Activated CD4-positive, alpha-beta T cell treated with anti-CD3 and anti-CD28 coated beads, Interleukin-2, Interleukin-6, amounts not matched to agents 100 ng/mL and 50 ng/mL, durations not matched to agents 16 hours and 8 hours (primary cell): Measurements from ENCODE around the gene DPM3.
"Not testable (repeated sequence)": the region's sequence is repeated elsewhere in the genome, so short reads cannot be mapped to it uniquely, and the experiment has no call there.

Experiments used
- DNase-seq: peaks from one replicate; pipeline ENCODE4 v3.0.0-alpha.2; 2020

Gene DPM3

DNA sequence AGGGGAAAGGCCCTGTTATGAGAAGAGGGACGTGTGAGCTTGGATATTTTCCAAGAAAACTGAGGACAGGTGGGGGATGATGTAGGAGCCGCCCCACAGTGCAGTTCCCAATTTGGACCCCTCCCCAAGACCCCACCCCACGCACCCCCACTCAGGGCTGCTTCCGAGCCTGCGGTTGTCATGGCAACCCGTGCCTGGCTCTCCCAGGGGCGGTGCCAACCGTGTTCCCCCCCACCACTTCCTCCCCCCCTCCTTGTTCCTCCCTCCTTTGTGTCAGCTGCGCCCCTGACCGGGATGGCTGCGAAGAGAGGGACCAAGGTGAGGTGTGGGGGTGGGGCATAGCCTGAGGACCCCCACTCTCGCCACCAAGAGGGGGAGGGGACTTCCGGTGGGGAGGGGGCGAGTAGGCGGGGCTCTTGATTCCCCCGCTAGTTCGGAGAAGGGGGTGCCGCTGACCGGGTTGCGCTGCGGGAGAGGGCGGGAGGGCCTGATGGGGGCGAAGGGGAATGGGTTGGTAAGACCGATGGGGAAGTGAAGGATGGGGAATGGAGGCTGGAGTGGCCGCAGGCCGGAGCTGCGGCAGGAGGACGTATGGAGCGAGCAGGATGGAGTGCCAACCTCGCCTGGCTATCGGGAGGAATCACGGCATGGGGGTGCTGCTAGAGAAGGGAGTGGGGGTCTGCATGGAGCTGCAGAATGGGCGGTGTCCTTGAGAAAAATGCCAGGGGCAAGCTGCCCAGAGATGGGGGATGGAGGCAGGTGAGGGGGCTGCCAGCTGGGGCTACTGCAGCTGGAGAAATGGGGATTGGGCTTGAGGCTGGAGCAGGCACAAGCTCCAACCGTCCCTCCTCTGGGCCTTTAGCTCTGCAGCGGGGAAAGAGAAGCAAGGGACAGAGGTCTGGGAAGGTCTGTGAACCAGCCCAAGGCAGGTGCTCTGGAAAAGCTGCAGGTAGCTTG, 34.3 kb upstream of the DPM3 start:
- DNase-seq, result peak; percentile 68

DNA sequence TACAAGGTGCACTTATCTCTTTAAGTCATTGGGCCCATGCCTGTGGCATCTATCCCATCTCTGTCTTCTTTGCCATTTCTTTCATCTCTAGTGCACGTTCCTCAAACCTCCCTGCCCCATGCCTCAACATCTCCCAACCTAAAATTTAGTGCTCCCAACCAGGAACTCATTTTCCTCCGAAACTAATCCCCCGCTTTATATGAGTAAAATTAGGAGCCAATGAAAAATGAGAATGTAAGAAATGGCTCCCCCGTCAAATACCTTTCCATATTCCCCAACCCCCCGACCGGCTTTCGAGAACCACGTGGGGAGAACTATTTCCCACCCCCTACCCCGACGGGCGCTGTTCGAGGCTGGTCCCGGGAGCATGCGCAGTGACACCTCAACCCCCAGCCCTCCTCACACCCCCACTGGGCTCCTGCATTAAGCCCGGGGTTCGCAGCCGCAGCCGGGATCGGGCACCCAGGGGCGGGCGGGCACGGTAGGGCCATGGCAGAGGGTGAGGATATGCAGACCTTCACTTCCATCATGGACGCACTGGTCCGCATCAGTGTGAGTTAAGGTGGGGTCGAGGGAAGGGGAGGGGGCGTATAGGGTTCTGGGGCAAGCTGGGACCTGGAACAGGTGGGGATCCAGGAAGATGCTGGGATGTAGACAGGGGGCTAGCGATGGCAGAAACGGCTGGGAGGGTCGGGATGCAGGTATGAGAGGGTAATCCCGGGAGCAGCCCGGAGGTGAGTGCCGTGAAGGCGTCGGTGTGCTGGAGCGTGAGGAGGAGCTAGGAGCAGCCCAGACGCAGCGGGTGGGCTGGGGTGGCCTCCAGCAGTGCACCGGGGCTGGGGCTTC, 33.4 kb upstream of the DPM3 start, which contains the start of gene TRIM46:
TSS of gene TRIM46 (plus strand) at position 372 of the 846 bp plus-strand sequence. CDS start at position 490, 118 bp downstream.
- DNase-seq, result peak; percentile 85

DNA sequence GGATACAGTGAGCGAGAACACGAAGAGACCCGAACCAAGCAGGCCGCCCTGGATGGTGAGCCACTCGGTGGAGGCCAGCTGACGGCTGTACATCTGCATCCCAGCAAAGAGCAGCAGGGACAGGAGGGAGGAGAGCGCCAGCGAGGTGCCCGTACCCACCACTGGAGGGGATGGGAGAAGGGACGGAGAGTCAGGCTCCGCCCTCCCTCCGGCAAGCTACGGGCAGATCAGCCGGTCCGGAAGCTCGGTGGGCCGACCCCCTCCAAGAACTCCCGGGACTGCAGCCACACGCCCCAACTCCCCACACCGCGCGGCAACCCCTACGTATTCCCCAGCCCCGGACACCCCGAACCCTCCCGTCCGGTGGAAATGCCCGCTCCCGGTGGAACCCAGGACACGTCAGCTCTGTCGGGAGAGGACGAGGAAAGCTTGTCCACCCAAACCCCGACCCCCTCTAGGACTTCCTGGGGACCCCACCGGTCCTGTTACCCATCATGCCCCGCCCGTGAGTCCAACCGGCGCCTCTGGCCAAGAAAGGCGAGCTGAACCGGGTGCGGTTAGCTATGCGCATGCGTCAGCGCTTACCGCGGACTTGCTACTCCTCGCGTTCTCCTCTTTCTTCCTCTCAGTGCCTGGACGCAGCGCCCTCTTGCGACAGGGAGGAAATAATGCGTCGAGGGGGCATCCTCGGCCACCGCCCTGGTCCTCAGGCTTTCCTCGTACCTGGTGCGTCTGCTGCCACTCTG, 32.6 kb upstream of the DPM3 start, which contains the start of gene KRTCAP2:
TSS of gene KRTCAP2 (minus strand) at position 573 of the 746 bp plus-strand sequence. CDS start at position 493, 80 bp downstream.
- peak; percentile 97 for DNase-seq

DNA sequence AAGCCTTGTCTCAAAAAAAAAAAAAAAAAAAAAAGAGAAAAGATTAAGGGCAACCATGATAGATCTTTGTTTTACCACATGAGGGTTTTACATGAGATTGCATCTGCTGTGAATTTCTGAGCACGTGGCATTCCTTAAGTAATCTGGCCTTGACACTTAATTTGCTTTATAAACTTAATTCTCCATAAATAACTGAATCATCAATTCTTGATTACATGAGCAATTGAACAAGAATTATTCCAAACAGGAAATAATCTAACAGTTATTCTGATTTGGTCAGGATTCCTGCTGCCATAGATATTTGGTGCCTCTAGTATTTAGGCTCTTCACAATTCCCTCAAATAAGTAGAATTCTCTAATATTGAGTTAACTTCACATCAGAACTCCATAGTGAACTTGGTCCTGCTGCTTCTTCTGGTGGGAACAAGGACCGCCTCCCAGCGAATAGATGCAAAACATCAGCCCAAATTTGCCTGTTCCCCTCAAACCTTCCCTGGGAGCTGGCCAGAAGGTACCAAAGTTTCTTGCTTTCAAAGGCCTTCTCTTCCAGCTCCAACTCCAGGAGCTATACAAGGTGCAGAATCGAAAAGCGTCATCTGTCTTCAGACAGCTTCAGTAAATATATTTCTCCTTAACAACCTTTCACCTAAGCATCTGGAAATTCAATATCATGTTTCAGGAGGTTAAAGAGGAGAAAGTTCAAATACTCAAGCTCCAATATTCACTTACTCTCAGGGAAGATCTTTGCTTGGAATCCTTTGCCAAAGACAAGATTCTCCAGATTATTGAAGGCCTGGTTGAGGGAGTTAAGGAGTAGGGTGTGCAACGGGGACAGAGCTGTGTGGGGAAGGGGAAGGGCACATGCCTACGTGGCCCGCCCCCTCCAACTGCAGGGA, 31.8 kb upstream of the DPM3 start:
- no peak for DNase-seq

DNA sequence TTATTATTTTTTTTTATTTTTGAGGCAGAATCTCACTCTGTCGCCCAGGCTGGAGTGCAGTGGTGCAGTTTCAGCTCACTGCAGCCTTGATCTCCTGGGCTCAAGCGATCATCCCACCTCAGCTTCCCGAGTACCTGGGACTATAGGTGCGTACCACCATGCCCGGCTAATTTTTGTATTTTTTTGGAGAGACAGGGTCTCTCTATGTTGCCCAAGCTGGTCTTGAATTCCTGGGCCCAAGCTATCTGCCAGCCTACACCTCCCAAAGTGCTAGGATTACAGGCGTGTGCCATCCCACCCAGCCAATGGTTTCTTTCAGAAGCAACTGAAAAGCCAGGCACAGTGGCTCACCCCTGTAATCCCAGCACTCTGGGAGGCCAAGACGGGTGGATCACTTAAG, 30.5 kb upstream of the DPM3 start:
- DNase-seq, result no peak

DNA sequence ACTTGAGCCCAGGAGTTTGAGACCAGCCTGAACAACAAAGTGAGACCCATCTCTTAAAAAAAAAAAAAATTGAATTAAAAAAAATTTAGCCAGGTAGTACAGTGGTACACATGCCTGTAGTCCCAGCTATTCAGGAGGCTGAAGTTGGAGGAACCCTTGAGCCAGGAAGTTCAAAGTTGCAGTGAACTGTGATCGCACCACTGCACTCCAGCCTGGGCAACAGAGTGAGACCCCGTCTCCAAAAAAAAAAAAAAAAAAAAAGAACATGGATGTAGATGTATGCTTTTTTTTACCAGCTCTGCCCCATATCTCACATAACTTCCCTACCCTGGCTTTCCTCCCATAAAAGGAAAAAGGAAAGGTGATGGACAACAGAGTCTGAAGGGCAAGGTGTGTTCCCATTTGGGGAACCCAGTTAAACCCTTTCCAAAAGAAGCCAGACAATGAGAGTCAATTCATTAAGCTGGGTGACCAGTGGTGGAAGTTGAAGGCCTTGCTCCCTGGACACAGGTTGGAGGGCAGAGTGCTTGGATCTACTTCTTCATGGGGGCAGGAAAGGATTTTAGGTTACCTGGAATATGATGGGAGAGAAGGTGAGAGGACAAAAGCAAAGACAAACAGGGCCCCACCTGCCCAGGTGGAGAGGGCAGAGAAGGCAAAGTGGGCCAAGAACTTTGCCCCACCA, 29.9 kb upstream of the DPM3 start:
- DNase-seq, result no peak

DNA sequence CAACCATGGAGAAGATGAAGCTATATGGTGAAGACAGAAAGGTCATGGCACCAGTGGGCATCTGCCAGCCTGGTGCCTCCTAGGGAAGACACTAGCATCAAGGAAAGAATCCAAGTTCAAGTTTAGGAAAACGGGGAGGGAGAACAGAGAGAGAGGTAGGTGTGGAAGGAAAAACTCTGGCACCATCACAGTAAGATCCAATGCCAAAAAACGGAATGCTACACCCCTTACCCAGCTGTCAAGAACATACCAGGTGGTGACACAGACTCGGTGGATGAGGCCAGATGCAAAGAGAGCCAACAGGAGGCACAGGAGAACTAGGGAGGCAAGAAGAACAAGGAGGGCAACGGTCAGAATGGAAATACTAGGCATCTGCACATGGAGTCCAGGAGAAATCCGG, 29.2 kb upstream of the DPM3 start:
- no peak for DNase-seq

DNA sequence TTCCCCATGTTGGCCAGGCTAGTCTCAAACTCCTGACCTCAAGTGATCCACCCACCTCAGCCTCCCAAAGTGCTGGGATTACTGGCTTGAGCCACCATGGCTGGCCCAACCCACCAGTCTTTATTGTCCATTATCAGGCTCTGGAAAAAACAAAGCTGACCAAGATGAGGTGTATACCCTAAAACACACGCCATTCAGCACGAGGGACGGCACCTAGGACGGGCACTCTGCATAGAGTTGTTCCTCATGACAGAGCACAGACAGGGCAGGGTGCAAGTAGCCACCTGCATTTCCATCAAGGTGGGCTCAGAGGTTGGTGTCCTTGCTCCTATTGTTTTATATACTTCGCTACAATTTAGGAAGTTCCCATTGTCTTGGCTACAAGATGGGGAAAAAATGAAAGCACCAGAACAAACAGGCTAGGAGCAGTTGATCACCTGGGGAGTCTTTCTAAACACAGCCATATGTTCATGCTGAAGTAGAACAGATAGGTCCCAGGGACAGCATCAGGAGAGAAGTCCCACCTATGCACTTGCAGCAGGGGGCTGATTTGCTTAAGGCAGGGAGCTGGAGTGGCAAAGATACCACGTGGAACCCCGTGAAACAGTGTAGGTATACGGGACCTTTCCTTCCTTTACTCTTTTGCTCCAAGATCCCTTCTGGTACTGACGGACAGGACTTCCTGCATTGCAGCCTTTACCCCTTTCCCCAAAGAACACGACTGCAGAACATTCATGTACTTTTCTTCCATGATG, 28.3 kb upstream of the DPM3 start:
- no peak for DNase-seq

DNA sequence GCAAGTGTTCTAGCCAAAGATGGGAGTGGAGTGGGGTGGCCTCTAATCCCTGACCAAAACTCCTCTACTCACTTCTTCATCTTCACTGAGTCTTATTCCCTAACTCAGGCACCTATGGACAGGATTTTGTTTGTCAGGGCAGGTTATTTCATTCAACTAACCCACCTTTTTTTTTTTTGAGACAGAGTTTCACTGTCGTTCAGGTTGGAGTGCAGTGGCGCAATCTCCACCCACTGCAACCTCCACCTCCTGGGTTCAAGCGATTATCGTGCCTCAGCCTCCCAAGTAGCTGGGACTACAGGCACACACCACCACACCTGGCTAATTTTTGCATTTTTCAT, 27.7 kb upstream of the DPM3 start:
- DNase-seq, result not testable (repeated sequence)

DNA sequence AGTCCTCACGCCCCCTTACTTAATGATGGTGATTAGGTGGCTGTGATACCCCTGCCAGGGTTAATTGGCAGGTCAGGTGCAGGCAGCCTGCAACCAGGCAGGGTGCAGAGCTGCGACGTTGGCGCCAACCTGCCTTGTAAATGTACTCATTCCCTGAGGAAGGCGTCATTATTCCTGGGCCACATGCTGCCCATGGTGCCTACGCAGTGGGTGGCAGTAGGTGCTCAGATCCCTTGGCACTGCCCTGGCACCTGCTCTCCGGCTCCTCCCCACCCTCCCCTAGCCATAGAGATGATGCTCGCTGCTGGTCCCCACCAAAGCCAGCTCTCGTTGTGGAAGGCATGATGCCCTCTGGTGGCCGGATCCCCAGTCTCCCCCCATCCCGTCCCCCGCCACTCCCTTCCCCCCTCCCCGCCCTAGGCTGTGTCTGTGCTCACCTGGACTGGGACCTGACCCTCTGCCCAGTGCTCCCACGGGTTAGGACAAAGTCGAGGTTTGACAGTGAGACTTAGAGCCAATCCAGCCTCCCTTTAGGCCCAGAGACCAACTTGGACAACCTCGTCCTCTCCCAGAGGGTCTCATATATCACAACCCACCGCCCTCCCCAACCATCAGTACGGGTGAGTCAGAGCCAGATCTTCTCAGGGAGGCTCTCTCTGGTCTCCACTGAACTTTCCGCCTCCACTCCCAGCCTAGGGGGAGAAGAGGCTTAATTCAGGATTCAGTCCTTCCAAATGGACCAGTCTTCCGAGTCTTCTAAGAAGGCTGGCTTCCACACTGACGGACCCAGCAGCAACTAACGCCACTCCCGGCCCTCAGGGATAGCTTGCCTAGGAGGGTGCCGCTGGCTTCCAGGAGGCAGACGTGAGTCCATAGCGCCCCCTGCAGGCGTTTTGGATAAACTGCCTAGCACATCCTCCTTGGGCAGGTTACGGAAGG, 27.1 kb upstream of the DPM3 start:
- DNase-seq, result peak; percentile 91

DNA sequence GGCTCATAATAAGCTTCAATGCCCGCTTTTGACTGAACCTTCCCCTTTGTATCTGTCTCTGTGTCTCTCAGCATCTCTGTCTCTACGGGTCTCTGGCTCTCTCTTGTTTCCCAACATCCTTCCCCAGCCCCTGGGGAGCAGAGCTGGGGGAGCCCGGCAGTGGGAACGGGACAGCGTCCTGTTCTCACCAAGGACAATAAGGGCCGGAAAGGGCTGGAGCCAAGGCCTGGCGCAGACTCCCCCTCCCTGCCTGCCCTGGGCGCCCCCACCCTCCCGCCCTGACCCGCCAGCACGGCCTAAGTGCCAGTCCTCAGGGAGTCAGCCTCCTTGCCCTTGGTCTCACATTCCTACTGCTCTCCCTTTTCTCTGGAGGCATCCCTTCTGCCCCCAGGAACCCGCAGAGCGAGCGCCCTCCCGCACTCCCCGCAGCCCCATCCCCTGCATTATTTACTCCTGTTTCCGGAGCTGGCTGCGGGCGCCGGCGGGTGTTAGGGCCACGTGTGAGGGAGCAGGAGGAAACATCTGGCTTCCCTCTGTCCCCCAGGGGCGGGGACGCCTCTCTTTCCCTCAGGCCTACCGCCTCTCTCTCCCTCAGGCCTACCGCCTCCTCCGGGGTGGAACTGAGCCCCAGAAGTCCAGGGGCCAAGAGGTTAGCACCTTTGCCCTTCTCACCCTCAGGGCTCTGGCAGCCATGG, 26.3 kb upstream of the DPM3 start:
- no peak for DNase-seq

DNA sequence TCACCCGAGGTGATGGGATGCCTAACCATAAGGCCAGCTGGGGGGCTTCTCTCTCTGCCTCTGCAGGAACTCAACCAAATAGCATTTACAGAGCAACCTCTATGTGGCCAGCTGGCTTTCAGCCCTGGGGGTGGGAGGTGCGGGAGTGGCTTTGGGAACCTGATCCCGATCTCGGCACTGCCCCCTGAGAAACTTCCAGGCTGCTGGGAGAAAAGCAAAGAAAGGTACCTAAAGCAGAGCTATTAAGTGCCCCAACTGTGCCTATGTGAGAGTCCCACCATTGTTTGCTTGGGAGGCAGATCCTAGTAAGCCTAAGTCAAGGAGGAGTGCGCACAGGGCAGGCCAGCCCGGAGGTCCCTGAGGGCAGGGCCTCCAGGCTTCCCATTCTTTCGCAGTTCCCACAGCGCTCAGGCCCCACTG, 25.7 kb upstream of the DPM3 start:
- DNase-seq, result no peak

DNA sequence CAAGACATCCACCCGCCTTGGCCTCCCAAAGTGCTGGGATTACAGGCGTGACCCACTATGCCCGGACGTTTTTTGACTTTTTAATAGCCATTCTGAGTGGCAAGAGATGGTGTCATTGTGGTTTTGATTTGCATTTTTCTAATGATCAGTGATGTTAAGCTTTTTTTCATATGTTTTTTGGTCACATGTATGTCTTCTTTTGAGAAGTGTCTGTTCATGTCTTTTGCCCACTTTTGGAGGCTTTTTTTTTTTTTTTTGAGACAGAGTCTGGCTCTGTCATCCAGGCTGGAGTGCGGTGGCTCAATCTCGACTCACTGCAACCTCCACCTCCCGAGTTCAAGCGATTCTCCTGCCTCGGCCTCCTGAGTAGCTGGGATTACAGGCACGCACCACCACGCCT, 24.3 kb upstream of the DPM3 start:
- not testable (repeated sequence) for DNase-seq

DNA sequence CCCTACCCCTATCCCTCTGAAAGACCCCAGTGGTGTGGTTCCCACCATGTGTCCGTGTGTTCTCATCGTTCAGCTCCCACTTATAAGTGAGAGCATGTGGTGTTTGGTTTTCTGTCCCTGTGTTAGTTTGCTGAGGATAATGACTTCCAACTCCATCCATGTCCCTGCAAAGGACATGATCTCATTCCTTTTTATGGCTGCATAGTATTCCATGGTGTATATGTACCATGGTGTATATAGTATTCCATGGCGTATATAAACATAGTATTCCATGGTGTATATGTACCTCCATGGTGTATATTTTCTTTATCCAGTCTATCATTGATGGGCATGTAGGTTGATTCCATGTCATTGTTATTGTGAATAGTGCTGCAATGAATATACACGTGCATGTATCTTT, 23.5 kb upstream of the DPM3 start:
- DNase-seq, result not testable (repeated sequence)

DNA sequence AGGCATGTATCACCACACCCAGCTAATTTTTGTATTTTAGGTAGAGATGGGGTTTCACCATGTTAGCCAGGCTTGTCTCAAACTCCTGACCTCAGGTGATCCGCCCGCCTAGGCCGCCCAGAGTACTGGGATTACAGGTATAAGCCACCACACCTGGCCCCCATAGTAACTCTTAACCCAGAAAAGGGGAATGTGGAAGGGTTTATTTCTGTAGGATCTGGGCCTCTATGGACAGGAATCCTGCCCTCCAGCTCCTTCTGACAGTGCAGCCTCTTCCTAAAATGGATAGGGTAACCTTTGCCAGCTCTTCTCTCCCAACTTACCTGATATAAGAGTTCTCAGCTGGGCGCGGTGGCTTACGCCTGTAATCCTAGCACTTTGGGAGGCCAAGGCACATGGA, 22.3 kb upstream of the DPM3 start:
- not testable (repeated sequence) for DNase-seq

DNA sequence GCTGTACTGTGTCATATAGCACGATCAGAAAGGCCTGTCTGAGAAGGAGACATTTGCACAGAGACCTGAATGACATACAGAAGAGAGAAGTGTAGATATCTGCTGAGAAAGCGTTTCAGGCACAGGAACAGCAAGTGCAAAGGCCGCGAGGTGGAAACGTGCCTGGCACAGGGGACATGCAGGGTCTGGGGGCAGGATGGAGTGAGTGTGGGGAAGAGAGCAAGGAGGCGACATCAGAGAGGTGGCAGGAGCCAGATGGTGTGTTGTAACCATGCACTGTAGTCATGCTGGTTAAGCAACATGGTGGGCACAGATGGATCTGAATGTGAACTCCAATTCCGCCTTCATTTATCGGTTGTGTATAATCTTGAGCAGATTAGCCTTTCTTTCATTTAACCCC, 19.8 kb upstream of the DPM3 start:
- DNase-seq, result no peak

DNA sequence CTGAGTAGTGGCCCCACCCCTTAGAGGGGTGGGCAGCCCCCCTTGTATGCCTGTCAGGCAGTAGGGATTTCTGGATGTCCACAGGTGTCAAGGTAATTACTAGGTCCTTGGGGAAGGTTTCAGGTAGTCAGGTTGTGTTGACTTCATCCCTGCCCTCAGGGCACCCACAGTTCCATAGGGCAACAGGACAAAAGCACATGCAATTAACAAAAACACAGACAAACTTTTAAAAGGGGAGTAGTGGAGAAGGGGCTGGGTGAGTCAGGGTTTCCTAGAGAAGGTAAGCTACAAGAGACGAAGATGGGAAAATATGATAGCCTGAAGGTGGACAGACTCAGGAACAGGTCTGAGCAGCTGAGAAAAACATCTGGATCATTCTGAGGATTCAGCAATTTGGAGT, 18.7 kb upstream of the DPM3 start:
- DNase-seq, result no peak

DNA sequence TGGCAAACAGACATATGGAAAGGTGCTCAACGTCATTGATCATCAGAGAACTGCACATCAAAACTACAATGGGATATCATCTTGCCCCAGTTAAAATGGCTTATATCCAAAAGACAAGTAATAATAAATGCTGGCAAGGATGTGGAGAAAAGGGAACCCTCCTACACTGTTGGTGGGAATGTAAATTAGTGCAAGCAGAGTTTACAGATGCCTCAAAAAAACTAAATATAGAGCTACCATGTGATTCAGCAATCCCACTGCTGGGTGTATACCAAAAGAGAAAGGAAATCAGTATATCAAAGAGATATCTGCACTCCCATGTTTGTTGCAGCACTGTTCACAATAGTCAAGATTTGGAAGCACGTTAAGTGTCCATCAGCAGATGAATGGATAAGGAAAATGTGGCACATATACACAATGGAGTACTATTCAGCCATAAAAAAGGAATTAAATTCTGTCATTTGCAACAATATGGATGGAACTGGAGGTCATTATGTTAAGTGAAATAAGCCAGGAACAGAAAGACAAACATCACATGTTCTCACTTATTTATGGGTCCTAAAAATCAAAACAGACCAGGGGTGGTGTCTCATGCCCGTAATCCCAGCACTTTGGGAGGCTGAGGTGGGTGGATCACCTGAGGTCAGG, 15.8 kb upstream of the DPM3 start:
- DNase-seq, result not testable (repeated sequence)
